Measurements from ENCODE around the gene DLX3.

Gene DLX3

GRCh38 chr17:49959183-49959935 is 35.7 kb downstream of the DLX3 start:
- no peaks in the 10 kb centered on the region for H3K36me3 ChIP-seq (ENCODE audit: control insufficient read depth, insufficient read depth, low read length)
- H3K9ac ChIP-seq (ENCODE audit: low read depth, low read length): no peak overlapping the region
- no peaks in the 10 kb centered on the region for H3K9me3 ChIP-seq (ENCODE audit: control insufficient read depth, insufficient read depth, low read length)
- peaks cover 41% of the 10 kb centered on the region for H3K27me3 ChIP-seq (ENCODE audit: control insufficient read depth, insufficient read depth, low read length)
- H3K4me1 ChIP-seq (ENCODE audit: control insufficient read depth, insufficient read depth, low read length): peaks cover 13% of the 10 kb centered on the region
- no peak overlapping the region for H3K4me3 ChIP-seq (ENCODE audit: low read depth, low read length)

GRCh38 chr17:49958723-49959122 is 36.3 kb downstream of the DLX3 start:
- Histone ChIP-seq H3K4me3 (ENCODE audit: low read depth, low read length) (no peak overlapping the region), H3K9ac (ENCODE audit: low read depth, low read length) (no peak overlapping the region)

GRCh38 chr17:49957350-49957749 is 37.7 kb downstream of the DLX3 start:
- H3K4me3 ChIP-seq (ENCODE audit: low read depth, low read length): no peak overlapping the region
- H3K27me3 ChIP-seq (ENCODE audit: control insufficient read depth, insufficient read depth, low read length): peaks cover 29% of the 10 kb centered on the region
- no peaks in the 10 kb centered on the region for H3K9me3 ChIP-seq (ENCODE audit: control insufficient read depth, insufficient read depth, low read length)
- peaks cover 8% of the 10 kb centered on the region for H3K4me1 ChIP-seq (ENCODE audit: control insufficient read depth, insufficient read depth, low read length)
- no peak overlapping the region for H3K9ac ChIP-seq (ENCODE audit: low read depth, low read length)
- no peaks in the 10 kb centered on the region for H3K36me3 ChIP-seq (ENCODE audit: control insufficient read depth, insufficient read depth, low read length)

More at GRCh38 chr17:49958723-49959122, 36.3 kb downstream of the DLX3 start:
- H3K9me3 ChIP-seq (ENCODE audit: control insufficient read depth, insufficient read depth, low read length): no peaks in the 10 kb centered on the region
- no peaks in the 10 kb centered on the region for H3K36me3 ChIP-seq (ENCODE audit: control insufficient read depth, insufficient read depth, low read length)
- H3K27me3 ChIP-seq (ENCODE audit: control insufficient read depth, insufficient read depth, low read length): peaks cover 37% of the 10 kb centered on the region
- peaks cover 17% of the 10 kb centered on the region for H3K4me1 ChIP-seq (ENCODE audit: control insufficient read depth, insufficient read depth, low read length)

- Histone ChIP-seq H3K9me3 (ENCODE audit: control insufficient read depth, insufficient read depth, low read length) (no peaks in the 10 kb centered on the region), H3K36me3 (ENCODE audit: control insufficient read depth, insufficient read depth, low read length) (no peaks in the 10 kb centered on the region), H3K27me3 (ENCODE audit: control insufficient read depth, insufficient read depth, low read length) (peaks cover 27% of the 10 kb centered on the region), H3K4me3 (ENCODE audit: low read depth, low read length) (no peak overlapping the region), H3K9ac (ENCODE audit: low read depth, low read length) (no peak overlapping the region), H3K4me1 (ENCODE audit: control insufficient read depth, insufficient read depth, low read length) (peaks cover 7% of the 10 kb centered on the region)
These were observed 38.2 kb downstream of the DLX3 start for GRCh38 chr17:49956780-49957179.

- H3K9ac ChIP-seq (ENCODE audit: low read depth, low read length): no peak overlapping the region
- peaks cover 7% of the 10 kb centered on the region for H3K4me1 ChIP-seq (ENCODE audit: control insufficient read depth, insufficient read depth, low read length)
- peaks cover 18% of the 10 kb centered on the region for H3K27me3 ChIP-seq (ENCODE audit: control insufficient read depth, insufficient read depth, low read length)
- no peaks in the 10 kb centered on the region for H3K36me3 ChIP-seq (ENCODE audit: control insufficient read depth, insufficient read depth, low read length)
- H3K4me3 ChIP-seq (ENCODE audit: low read depth, low read length): no peak overlapping the region
- H3K9me3 ChIP-seq (ENCODE audit: control insufficient read depth, insufficient read depth, low read length): no peaks in the 10 kb centered on the region
These were observed 39.9 kb downstream of the DLX3 start for GRCh38 chr17:49955157-49955556.

GRCh38 chr17:49952912-49953497 is 42.0 kb downstream of the DLX3 start:
- Histone ChIP-seq H3K9me3 (ENCODE audit: control insufficient read depth, insufficient read depth, low read length) (no peaks in the 10 kb centered on the region), H3K4me3 (ENCODE audit: low read depth, low read length) (no peak overlapping the region), H3K27me3 (ENCODE audit: control insufficient read depth, insufficient read depth, low read length) (peaks cover 16% of the 10 kb centered on the region), H3K36me3 (ENCODE audit: control insufficient read depth, insufficient read depth, low read length) (no peaks in the 10 kb centered on the region), H3K4me1 (ENCODE audit: control insufficient read depth, insufficient read depth, low read length) (peaks cover 5% of the 10 kb centered on the region), H3K9ac (ENCODE audit: low read depth, low read length) (no peak overlapping the region)

- no peaks in the 10 kb centered on the region for H3K9me3 ChIP-seq (ENCODE audit: control insufficient read depth, insufficient read depth, low read length)
- peaks cover 16% of the 10 kb centered on the region for H3K27me3 ChIP-seq (ENCODE audit: control insufficient read depth, insufficient read depth, low read length)
- peaks cover 5% of the 10 kb centered on the region for H3K4me1 ChIP-seq (ENCODE audit: control insufficient read depth, insufficient read depth, low read length)
- no peak overlapping the region for H3K9ac ChIP-seq (ENCODE audit: low read depth, low read length)
- no peak overlapping the region for H3K4me3 ChIP-seq (ENCODE audit: low read depth, low read length)
- no peaks in the 10 kb centered on the region for H3K36me3 ChIP-seq (ENCODE audit: control insufficient read depth, insufficient read depth, low read length)
These were observed 42.7 kb downstream of the DLX3 start for GRCh38 chr17:49952209-49952911.

GRCh38 chr17:49951362-49952082 is 43.5 kb downstream of the DLX3 start:
- Histone ChIP-seq H3K36me3 (ENCODE audit: control insufficient read depth, insufficient read depth, low read length) (no peaks in the 10 kb centered on the region), H3K4me3 (ENCODE audit: low read depth, low read length) (no peak overlapping the region), H3K9ac (ENCODE audit: low read depth, low read length) (no peak overlapping the region), H3K27me3 (ENCODE audit: control insufficient read depth, insufficient read depth, low read length) (peaks cover 16% of the 10 kb centered on the region), H3K4me1 (ENCODE audit: control insufficient read depth, insufficient read depth, low read length) (peaks cover 5% of the 10 kb centered on the region), H3K9me3 (ENCODE audit: control insufficient read depth, insufficient read depth, low read length) (no peaks in the 10 kb centered on the region)

GRCh38 chr17:49949634-49950033 is 45.4 kb downstream of the DLX3 start:
- no peaks in the 10 kb centered on the region for H3K36me3 ChIP-seq (ENCODE audit: control insufficient read depth, insufficient read depth, low read length)
- no peaks in the 10 kb centered on the region for H3K9me3 ChIP-seq (ENCODE audit: control insufficient read depth, insufficient read depth, low read length)
- peaks cover 5% of the 10 kb centered on the region for H3K4me1 ChIP-seq (ENCODE audit: control insufficient read depth, insufficient read depth, low read length)
- H3K9ac ChIP-seq (ENCODE audit: low read depth, low read length): no peak overlapping the region
- H3K27me3 ChIP-seq (ENCODE audit: control insufficient read depth, insufficient read depth, low read length): peaks cover 16% of the 10 kb centered on the region
- H3K4me3 ChIP-seq (ENCODE audit: low read depth, low read length): no peak overlapping the region

- no peak overlapping the region for H3K9ac ChIP-seq (ENCODE audit: low read depth, low read length)
- H3K27me3 ChIP-seq (ENCODE audit: control insufficient read depth, insufficient read depth, low read length): peaks cover 23% of the 10 kb centered on the region
- no peak overlapping the region for H3K4me3 ChIP-seq (ENCODE audit: low read depth, low read length)
- H3K36me3 ChIP-seq (ENCODE audit: control insufficient read depth, insufficient read depth, low read length): no peaks in the 10 kb centered on the region
- no peaks in the 10 kb centered on the region for H3K4me1 ChIP-seq (ENCODE audit: control insufficient read depth, insufficient read depth, low read length)
- no peaks in the 10 kb centered on the region for H3K9me3 ChIP-seq (ENCODE audit: control insufficient read depth, insufficient read depth, low read length)
These were observed 48.0 kb downstream of the DLX3 start for GRCh38 chr17:49946964-49947584.

GRCh38 chr17:49946208-49946607 is 48.8 kb downstream of the DLX3 start:
- Histone ChIP-seq H3K9me3 (ENCODE audit: control insufficient read depth, insufficient read depth, low read length) (no peaks in the 10 kb centered on the region), H3K36me3 (ENCODE audit: control insufficient read depth, insufficient read depth, low read length) (no peaks in the 10 kb centered on the region), H3K4me3 (ENCODE audit: low read depth, low read length) (no peak overlapping the region), H3K27me3 (ENCODE audit: control insufficient read depth, insufficient read depth, low read length) (peaks cover 23% of the 10 kb centered on the region), H3K9ac (ENCODE audit: low read depth, low read length) (no peak overlapping the region), H3K4me1 (ENCODE audit: control insufficient read depth, insufficient read depth, low read length) (no peaks in the 10 kb centered on the region)

Measured in iPS-15b (cell line).